ENCODE results near the gene STAP2. TPM values are rescaled to one million over a fixed set of nuclear protein-coding genes. Genes with fewer than 3 reads are reported as not detected.

Gene STAP2
- total and polyA plus RNA-seq, 10 of the 15 experiments (the other 5 are each of a cell fraction or from before 2014, with no cell fraction given) = 0.84 to 22.4 (median 15.2) TPM

DNA sequence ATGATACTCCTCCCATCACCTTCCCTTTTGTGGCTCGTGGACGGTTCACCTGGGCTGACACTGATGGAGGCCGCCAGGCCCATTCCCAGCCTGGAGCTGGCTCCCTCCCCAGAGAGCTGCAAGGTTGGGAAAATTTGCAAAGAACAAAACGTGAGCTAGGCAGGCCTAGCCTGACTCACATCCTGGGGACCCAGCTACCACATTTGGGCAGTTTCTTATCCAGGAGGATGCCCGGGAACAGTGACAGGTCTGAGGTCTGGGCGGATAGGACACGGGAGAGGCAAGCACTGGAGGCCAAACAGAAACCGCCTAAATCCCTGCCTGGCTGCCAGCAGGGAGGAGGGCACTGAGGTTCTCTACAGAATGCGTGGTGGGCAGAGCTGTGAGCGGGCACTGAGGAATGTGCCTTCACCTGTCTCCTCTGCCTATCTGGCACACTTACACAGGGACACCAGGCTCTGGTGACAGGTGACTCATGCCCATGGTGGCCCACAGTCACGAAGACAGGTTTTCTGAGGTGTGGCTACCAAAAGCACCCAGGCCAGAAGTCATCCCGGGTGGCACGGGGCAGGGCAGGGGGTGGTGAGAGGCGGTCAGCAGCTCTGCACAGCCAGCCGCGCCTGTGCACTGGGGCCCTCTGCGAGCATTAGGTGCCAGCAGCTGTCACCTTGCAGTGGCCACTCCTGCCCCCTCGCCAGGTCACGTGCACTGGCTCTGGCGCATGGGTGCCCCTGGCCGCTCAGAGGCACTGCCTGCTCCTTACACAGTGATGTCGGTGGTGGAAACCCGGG lies 38.6 kb upstream of the STAP2 start:
- Histone ChIP-seq H3K36me3 (ENCODE audit: control insufficient read depth in 2 of 2, insufficient read depth in 2 of 2, low read length in 1 of 2) (peaks cover 5 to 16% of the 10 kb centered on the region in 2 experiments; a peak in 3 of 4 replicates), H3K79me2 (ENCODE audit: control insufficient read depth, insufficient read depth, low read length) (peaks cover 91% of the 10 kb centered on the region), H3K27me3 (replicated peaks in 1 of 2; ENCODE audit: control insufficient read depth in 2 of 2, insufficient read depth in 2 of 2, low read length in 1 of 2) (no peaks in the 10 kb centered on the region), H3K9ac (ENCODE audit: control insufficient read depth, insufficient read depth, low read length) (peak overlapping the region; percentile 77), H4K20me1 (ENCODE audit: control insufficient read depth, insufficient read depth) (no peaks in the 10 kb centered on the region), H3K4me1 (ENCODE audit: control insufficient read depth, insufficient read depth, low read length) (peaks cover 85% of the 10 kb centered on the region), H3K27ac (ENCODE audit: control insufficient read depth, insufficient read depth) (peak overlapping the region; percentile 93), H3K4me2 (ENCODE audit: control insufficient read depth, insufficient read depth) (peak overlapping the region; percentile 93), H3K9me3 (replicated peaks; ENCODE audit: control insufficient read depth, insufficient read depth, low read length) (no peaks in the 10 kb centered on the region), H3K4me3 (peak overlapping the region; percentile 52; the same call in 1 of the 2 replicates), H2AFZ (ENCODE audit: control insufficient read depth, low read depth, low read length) (no peak overlapping the region)
- ATAC-seq (no peak), FAIRE-seq (no peak), DNase-seq (ENCODE audit: low read depth, low spot score) (no peak)
- WGBS (ENCODE audit: insufficient coverage, insufficient replicate concordance, low lambda C conversion rate, missing lambda C conversion rate) = 92% methylated on average over 23 of the region's 23 CpGs
- ChIA-PET SMC1A (ENCODE audit: uncharacterized antibody, unreplicated experiment) (interaction anchor here (0.7 to 4.1 kb wide), 3 partner anchors 17 to 234 kb away, joined by 3 to 27 read pairs (median 3); no protein-coding TSS in a partner anchor), CTCF (interaction anchor here (1.0 to 2.9 kb wide), 9 partner anchors 9 to 38 kb away, joined by 3 to 24 read pairs (median 5); partner anchors contain the start of genes CHAF1A and SH3GL1), RAD21 (ENCODE audit: unreplicated experiment) (interaction anchor here (1.1 to 1.4 kb wide), 2 partner anchors 18 to 25 kb away, joined by 3 to 5 read pairs; partner anchors contain the start of gene CHAF1A), POLR2A (interaction anchor here (0.7 to 9.4 kb wide), 7 partner anchors 17 to 351 kb away, joined by 3 to 110 read pairs (median 5); partner anchors contain the start of genes EBI3 and SH3GL1)
- BruUV-seq (replicated peaks) = no TSS peak
- TF ChIP-seq RUNX3 (IDR thresholded peaks at IDR 0.05; ENCODE audit: low read length) = no peak
- TF ChIP-seq, protein P1, sequence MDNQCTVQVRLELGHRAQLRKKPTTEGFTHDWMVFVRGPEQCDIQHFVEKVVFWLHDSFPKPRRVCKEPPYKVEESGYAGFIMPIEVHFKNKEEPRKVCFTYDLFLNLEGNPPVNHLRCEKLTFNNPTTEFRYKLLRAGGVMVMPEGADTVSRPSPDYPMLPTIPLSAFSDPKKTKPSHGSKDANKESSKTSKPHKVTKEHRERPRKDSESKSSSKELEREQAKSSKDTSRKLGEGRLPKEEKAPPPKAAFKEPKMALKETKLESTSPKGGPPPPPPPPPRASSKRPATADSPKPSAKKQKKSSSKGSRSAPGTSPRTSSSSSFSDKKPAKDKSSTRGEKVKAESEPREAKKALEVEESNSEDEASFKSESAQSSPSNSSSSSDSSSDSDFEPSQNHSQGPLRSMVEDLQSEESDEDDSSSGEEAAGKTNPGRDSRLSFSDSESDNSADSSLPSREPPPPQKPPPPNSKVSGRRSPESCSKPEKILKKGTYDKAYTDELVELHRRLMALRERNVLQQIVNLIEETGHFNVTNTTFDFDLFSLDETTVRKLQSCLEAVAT (IDR thresholded peaks at IDR 0.05) = 0 out of 2 replicates have a peak, but pooled peaks have one; percentile 52
- no peak for TF ChIP-seq USF2 (IDR thresholded peaks at IDR 0.05; ENCODE audit: borderline replicate concordance, low read depth, low read length)
- in situ Hi-C loops (cut with MboI) = no loop called here
- intact Hi-C loops (cut with micrococcal nuclease; ENCODE audit: unreplicated experiment) = no loop called here

Data from GM12878 (cell line).